H1 (cell line): Measurements from ENCODE around the gene PHLDB3. TPM values are rescaled to one million over a fixed set of nuclear protein-coding genes. Genes with fewer than 3 reads are reported as not detected.

Experiments used
- CTCF ChIA-PET: fragments of 300-600 bp; sonication (Branson Sonifier 250); formaldehyde crosslinking; loops from one replicate; lab custom pipeline; 2021; ENCODE audit not compliant: partially characterized antibody; lab: Charles Lee
- POLR2A ChIA-PET: fragments of 300-600 bp; sonication (Branson Sonifier 250); formaldehyde crosslinking; loops from one replicate; lab custom pipeline; 2021; ENCODE audit warnings: inconsistent platforms; ENCODE audit not compliant: partially characterized antibody; lab: Charles Lee
- DNase-seq, 2 experiments: peaks; one replicate each; pipeline versions ENCODE4 v3.0.0 to v3.0.0-alpha.2; 2010 to 2022; ENCODE audit warnings: low spot score in 2 of 2, low read depth in 1 of 2, mixed read lengths in 1 of 2
- FAIRE-seq: peaks from 2 replicates; lab custom pipeline; 2011; peaks lifted over from hg19 to GRCh38; lab: Jason Lieb, UNC
- H2AFZ ChIP-seq: 2 replicates; pipeline ENCODE4 v1.8.1; 2012; ENCODE audit warnings: low read length, inconsistent platforms
- H2AK5ac ChIP-seq: 2 replicates; pipeline ENCODE4 v1.6.1; 2013; ENCODE audit warnings: low read depth, low read length
- H2BK120ac ChIP-seq: replicated peaks from 2 replicates; pipeline ENCODE3; 2013; ENCODE audit warnings: low read depth, low read length, inconsistent platforms
- H2BK12ac ChIP-seq: 2 replicates; pipeline ENCODE4 v1.6.1; 2013; ENCODE audit warnings: low read depth, low read length
- H2BK15ac ChIP-seq: 2 replicates; pipeline ENCODE4 v1.6.1; 2013; ENCODE audit warnings: low read length
- H2BK20ac ChIP-seq: 2 replicates; pipeline ENCODE4 v1.6.1; 2013; ENCODE audit warnings: low read length
- H2BK5ac ChIP-seq: 2 replicates; pipeline ENCODE4 v1.6.1; 2013; ENCODE audit warnings: low read depth, low read length
- H3K14ac ChIP-seq: 2 replicates; pipeline ENCODE4 v1.6.1; 2013; ENCODE audit warnings: inconsistent platforms; ENCODE audit not compliant: insufficient read length
- H3K18ac ChIP-seq: 2 replicates; pipeline ENCODE4 v1.6.1; 2013; ENCODE audit warnings: low read length; ENCODE audit errors: extremely low read depth
- H3K23ac ChIP-seq: 2 replicates; pipeline ENCODE4 v1.6.1; 2013; ENCODE audit warnings: inconsistent platforms; ENCODE audit not compliant: insufficient read length
- H3K23me2 ChIP-seq: 2 replicates; pipeline ENCODE4 v1.6.1; 2013; ENCODE audit warnings: low read depth, low read length
- H3K27ac ChIP-seq: 2 replicates; pipeline ENCODE4 v1.6.1; 2011; ENCODE audit warnings: low read depth, low read length, inconsistent platforms
- H3K27me3 ChIP-seq, 4 experiments: replicated peaks in 1 of 4; 1 replicate in 1 of 4; 2 replicates in 3 of 4; pipeline versions ENCODE4 v1.6.1 to v1.8.1; 2011 to 2013; ENCODE audit warnings: low read length in 3 of 4, mild to moderate bottlenecking in 3 of 4, inconsistent platforms in 2 of 4, mixed read lengths in 2 of 4, moderate library complexity in 1 of 4; ENCODE audit not compliant: control insufficient read depth in 3 of 4, insufficient read depth in 3 of 4; ENCODE audit errors: extremely low read depth in 1 of 4
- H3K36me3 ChIP-seq, 4 experiments: 2 replicates each; pipeline versions ENCODE4 v1.6.1 to v1.8.1; 2011 to 2013; ENCODE audit warnings: mild to moderate bottlenecking in 4 of 4, low read length in 3 of 4, moderate library complexity in 2 of 4, control low read depth in 1 of 4, inconsistent platforms in 1 of 4; ENCODE audit not compliant: insufficient read depth in 4 of 4, control insufficient read depth in 2 of 4
- H3K4ac ChIP-seq: replicated peaks from 2 replicates; pipeline ENCODE3; 2013; ENCODE audit warnings: low read length, low read depth, mixed read lengths, inconsistent platforms; ENCODE audit not compliant: insufficient read length
- H3K4me1 ChIP-seq, 4 experiments: replicated peaks in 1 of 4; 1 replicate in 1 of 4; 2 replicates in 3 of 4; pipeline versions ENCODE4 v1.6.1 to v1.8.1; 2011 to 2013; ENCODE audit warnings: low read length in 3 of 4, inconsistent platforms in 2 of 4, mixed read lengths in 1 of 4; ENCODE audit not compliant: insufficient read depth in 4 of 4, control insufficient read depth in 3 of 4
- H3K4me2 ChIP-seq, 2 experiments: 2 replicates each; pipeline versions ENCODE4 v1.6.1 to v1.8.1; 2011 to 2013; ENCODE audit warnings: low read depth in 2 of 2, low read length in 2 of 2, control low read depth in 1 of 2, inconsistent platforms in 1 of 2, mild to moderate bottlenecking in 1 of 2; ENCODE audit not compliant: insufficient read depth in 1 of 2
- H3K4me3 ChIP-seq, 4 experiments: fragments of 200-600, 300-600 bp in 1 of 4; sonication (generic), shearing (Covaris generic), sonication (Bioruptor Twin) in 1 of 4; 2 replicates each; pipeline versions ENCODE4 v1.5.1 to v1.8.1; 2011 to 2016; ENCODE audit warnings: low read length in 4 of 4, low read depth in 3 of 4, control low read depth in 2 of 4, inconsistent platforms in 2 of 4, mild to moderate bottlenecking in 2 of 4, mixed read lengths in 1 of 4, moderate library complexity in 1 of 4; ENCODE audit not compliant: insufficient read depth in 2 of 4; ENCODE audit errors: extremely low read depth in 1 of 4
- H3K56ac ChIP-seq: replicated peaks from 2 replicates; pipeline ENCODE3; 2013; ENCODE audit warnings: low read depth, mild to moderate bottlenecking, mixed read lengths, low read length, inconsistent platforms; ENCODE audit not compliant: insufficient read length
- H3K79me1 ChIP-seq: 2 replicates; pipeline ENCODE4 v1.6.1; 2013; ENCODE audit warnings: low read depth, low read length, control low read depth
- H3K79me2 ChIP-seq, 2 experiments: 2 replicates each; pipeline versions ENCODE4 v1.6.1 to v1.8.1; 2012 to 2013; ENCODE audit warnings: low read length in 2 of 2, mild to moderate bottlenecking in 2 of 2, inconsistent platforms in 1 of 2; ENCODE audit not compliant: insufficient read depth in 2 of 2, control insufficient read depth in 1 of 2
- H3K9ac ChIP-seq, 4 experiments: replicated peaks in 1 of 4; 1 replicate in 1 of 4; 2 replicates in 3 of 4; pipeline versions ENCODE4 v1.6.1 to v1.8.1; 2011 to 2013; ENCODE audit warnings: low read depth in 3 of 4, low read length in 3 of 4, control low read depth in 2 of 4, mild to moderate bottlenecking in 2 of 4, moderate library complexity in 2 of 4, inconsistent platforms in 1 of 4; ENCODE audit errors: extremely low read depth in 1 of 4
- H3K9me3 ChIP-seq, 2 experiments: 2 replicates each; pipeline versions ENCODE4 v1.6.1 to v1.8.1; 2012 to 2013; ENCODE audit warnings: mild to moderate bottlenecking in 2 of 2, moderate library complexity in 2 of 2, control low read depth in 1 of 2, inconsistent platforms in 1 of 2, low read depth in 1 of 2, low read length in 1 of 2, mixed read lengths in 1 of 2; ENCODE audit not compliant: insufficient read depth in 2 of 2
- H4K20me1 ChIP-seq, 2 experiments: replicated peaks in 1 of 2; 2 replicates each; pipeline versions ENCODE3 to v1.8.1; 2011 to 2013; ENCODE audit warnings: inconsistent platforms in 2 of 2, low read length in 2 of 2, mild to moderate bottlenecking in 1 of 2; ENCODE audit not compliant: insufficient read depth in 2 of 2, control insufficient read depth in 1 of 2
- H4K5ac ChIP-seq: 2 replicates; pipeline ENCODE4 v1.6.1; 2013; ENCODE audit warnings: low read length, low read depth, mixed read lengths, inconsistent platforms; ENCODE audit not compliant: insufficient read length
- H4K8ac ChIP-seq: 2 replicates; pipeline ENCODE4 v1.8.0; 2013; ENCODE audit warnings: mild to moderate bottlenecking, moderate library complexity, low read length, inconsistent platforms; ENCODE audit not compliant: insufficient read depth; ENCODE audit errors: extremely low read depth
- H4K91ac ChIP-seq: replicated peaks from 2 replicates; pipeline ENCODE3; 2013; ENCODE audit warnings: low read length, mixed read lengths, inconsistent platforms; ENCODE audit not compliant: insufficient read length
- CHD1 ChIP-seq: IDR thresholded peaks from 2 replicates; pipeline ENCODE4 v1.6.1; 2012; ENCODE audit warnings: low read depth, low read length, improper control_type of control experiment
- GABPA ChIP-seq: IDR thresholded peaks from 2 replicates; pipeline ENCODE4 v1.6.1; 2011; ENCODE audit warnings: mild to moderate bottlenecking, low read length, moderate library complexity, borderline replicate concordance; ENCODE audit not compliant: insufficient read depth
- POLR2AphosphoS5 ChIP-seq: IDR thresholded peaks from 2 replicates; pipeline ENCODE4 v1.6.1; 2011; ENCODE audit warnings: low read depth, low read length
- SIRT6 ChIP-seq: IDR thresholded peaks from one replicate; pipeline ENCODE4 v1.7.1; 2012; ENCODE audit warnings: low read length, inconsistent platforms
- SP2 ChIP-seq: IDR thresholded peaks from 2 replicates; pipeline ENCODE4 v1.6.1; 2012; ENCODE audit warnings: mild to moderate bottlenecking, low read length, inconsistent platforms
- SRF ChIP-seq: IDR thresholded peaks from 2 replicates; pipeline ENCODE4 v1.6.1; 2011; ENCODE audit warnings: mild to moderate bottlenecking, low read depth, low read length, moderate library complexity
- TAF1 ChIP-seq: IDR thresholded peaks from 2 replicates; pipeline ENCODE4 v1.6.1; 2011; ENCODE audit warnings: mild to moderate bottlenecking, low read depth, low read length
- ZNF274 ChIP-seq: IDR thresholded peaks from 2 replicates; pipeline ENCODE4 v1.7.0; 2012; ENCODE audit warnings: low read length, borderline replicate concordance; ENCODE audit errors: extremely low read depth
- WGBS, 2 experiments: shearing (Covaris generic) in 1 of 2; methylation state at CpG; one replicate each; pipeline versions ENCODE4 v1.1.6 to v1.1.7; 2013 to 2015; ENCODE audit warnings: low lambda C conversion rate in 2 of 2, mixed read lengths in 2 of 2, inconsistent platforms in 1 of 2, low coverage in 1 of 2, missing lambda C conversion rate in 1 of 2; ENCODE audit not compliant: insufficient replicate concordance in 2 of 2, insufficient coverage in 1 of 2, insufficient read length in 1 of 2; ENCODE audit errors: extremely low coverage in 1 of 2, missing lambda C conversion rate in 1 of 2; 5-methylcytosine and 5-hydroxymethylcytosine counted together
- polyA plus RNA-seq, 7 experiments: library from polyadenylated mRNA; depleted of rRNA in 3 of 7; stranded (reverse) in 5 of 7; unstranded in 2 of 7; fragments of >200 nt in 5 of 7; fragments of 200-250 nt in 2 of 7; gene quantifications; 1 replicate in 5 of 7; 2 replicates in 1 of 7; 4 replicates in 1 of 7; pipeline versions ENCODE4 v1.2.1 to v1.2.3, GENCODE V29; 2011 to 2013; ENCODE audit warnings: missing spikeins in 2 of 7, mixed read lengths in 2 of 7
- total RNA-seq: library from RNA; stranded (reverse); fragmentation: NEBNext Ultra II Directional; extraction: Animal tissue kit (Norgen Biotek cat#: 25700); gene quantifications from 2 replicates; pipeline ENCODE4 v1.2.1, GENCODE V29; 2021
- TF ChIP-seq, protein P1 (sequence below): IDR thresholded peaks from 2 replicates; pipeline ENCODE4 v1.6.1; 2011; ENCODE audit warnings: low read length, improper control_type of control experiment
- TF ChIP-seq, protein P2 (sequence below), 3 experiments: IDR thresholded peaks; 1 replicate in 2 of 3; 2 replicates in 1 of 3; pipeline versions ENCODE4 v1.5.1 to v1.6.1; 2011; ENCODE audit warnings: low read length in 3 of 3, mild to moderate bottlenecking in 3 of 3, inconsistent platforms in 2 of 3, low read depth in 1 of 3, moderate library complexity in 1 of 3; ENCODE audit not compliant: insufficient read depth in 1 of 3; ENCODE audit errors: control extremely low read depth in 1 of 3

Gene PHLDB3
- total and polyA plus RNA-seq, 2 of the 8 experiments (the other 6 are each of a cell fraction or from before 2014, with no cell fraction given), result 4.0 to 8.5 TPM

DNA sequence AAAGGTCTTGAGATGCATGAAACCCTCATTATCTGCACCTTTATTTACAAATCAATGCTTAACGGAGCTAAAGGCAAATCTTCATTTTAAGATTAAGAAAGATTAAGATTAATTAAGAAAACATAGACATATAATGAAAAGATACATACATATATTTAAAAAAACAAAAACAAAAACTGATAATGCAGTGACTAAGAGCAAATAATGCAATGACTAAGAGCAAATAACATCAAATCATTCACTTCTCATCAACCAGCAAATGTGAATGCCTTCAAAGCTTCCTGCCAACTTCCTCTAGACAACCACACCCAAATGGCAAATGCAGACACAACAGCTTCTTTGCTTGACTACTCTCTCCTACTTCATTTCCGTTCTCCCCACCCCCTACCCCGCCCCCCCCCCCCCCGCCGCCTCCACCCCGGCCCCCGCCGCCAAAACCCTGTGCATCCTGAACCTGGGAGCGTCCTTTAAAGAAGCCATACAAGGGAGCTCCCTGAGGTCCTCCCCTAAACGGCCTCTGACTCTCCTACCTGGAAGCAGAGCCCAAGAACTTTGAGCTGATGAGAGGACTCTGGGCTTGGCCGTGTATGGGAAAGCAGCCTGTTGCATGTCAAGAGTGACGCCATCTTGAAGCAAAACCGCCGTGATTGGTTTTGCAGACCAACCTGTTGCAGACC, 65.4 kb downstream of the PHLDB3 start:
- FAIRE-seq, result no peak
- H3K9ac ChIP-seq, result no peak overlapping the region
- H3K4ac ChIP-seq, result no peak overlapping the region
- no peaks in the 10 kb centered on the region for H3K79me2 ChIP-seq
- H3K9me3 ChIP-seq, result no peaks in the 10 kb centered on the region
- no peak overlapping the region for H2BK20ac ChIP-seq
- H3K27ac ChIP-seq, result no peak overlapping the region
- H3K79me1 ChIP-seq, result no peaks in the 10 kb centered on the region
- no peak overlapping the region for H3K4me3 ChIP-seq
- 77% methylated on average over 14 of the region's 14 CpGs; no CpG with 5 or more reads in 1 of the 2 experiments for WGBS, 2 experiments
- no peak overlapping the region for H2AFZ ChIP-seq
- no peaks in the 10 kb centered on the region for H3K36me3 ChIP-seq
- H4K5ac ChIP-seq, result no peak overlapping the region
- no peak overlapping the region for H2BK12ac ChIP-seq
- no peak overlapping the region for H4K91ac ChIP-seq
- H3K18ac ChIP-seq, result no peak overlapping the region
- no peak overlapping the region for H3K56ac ChIP-seq
- no peak overlapping the region for H2BK5ac ChIP-seq
- H3K4me2 ChIP-seq, result no peak overlapping the region
- H2BK120ac ChIP-seq, result no peak overlapping the region
- ChIA-PET CTCF (interaction anchor here (0.5 to 3.0 kb wide), 5 partner anchors 8 to 81 kb away, joined by 3 to 12 read pairs (median 7); no protein-coding TSS in a partner anchor), POLR2A (no interaction called here)
- no peaks in the 10 kb centered on the region for H4K20me1 ChIP-seq
- H3K23ac ChIP-seq, result no peak overlapping the region
- H3K14ac ChIP-seq, result no peak overlapping the region
- H2BK15ac ChIP-seq, result no peak overlapping the region
- no peaks in the 10 kb centered on the region for H3K23me2 ChIP-seq
- H2AK5ac ChIP-seq, result no peak overlapping the region
- no peaks in the 10 kb centered on the region for H3K27me3 ChIP-seq
- no peak for DNase-seq
- no peak overlapping the region for H4K8ac ChIP-seq
- H3K4me1 ChIP-seq, result no peaks in the 10 kb centered on the region
- TF ChIP-seq SRF, result no peak
- TF ChIP-seq SP2, result no peak
- TF ChIP-seq POLR2AphosphoS5, result no peak
- TF ChIP-seq SIRT6, result no peak
- TF ChIP-seq, protein P1, sequence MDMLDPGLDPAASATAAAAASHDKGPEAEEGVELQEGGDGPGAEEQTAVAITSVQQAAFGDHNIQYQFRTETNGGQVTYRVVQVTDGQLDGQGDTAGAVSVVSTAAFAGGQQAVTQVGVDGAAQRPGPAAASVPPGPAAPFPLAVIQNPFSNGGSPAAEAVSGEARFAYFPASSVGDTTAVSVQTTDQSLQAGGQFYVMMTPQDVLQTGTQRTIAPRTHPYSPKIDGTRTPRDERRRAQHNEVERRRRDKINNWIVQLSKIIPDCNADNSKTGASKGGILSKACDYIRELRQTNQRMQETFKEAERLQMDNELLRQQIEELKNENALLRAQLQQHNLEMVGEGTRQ, result no peak
- TF ChIP-seq, protein P2, sequence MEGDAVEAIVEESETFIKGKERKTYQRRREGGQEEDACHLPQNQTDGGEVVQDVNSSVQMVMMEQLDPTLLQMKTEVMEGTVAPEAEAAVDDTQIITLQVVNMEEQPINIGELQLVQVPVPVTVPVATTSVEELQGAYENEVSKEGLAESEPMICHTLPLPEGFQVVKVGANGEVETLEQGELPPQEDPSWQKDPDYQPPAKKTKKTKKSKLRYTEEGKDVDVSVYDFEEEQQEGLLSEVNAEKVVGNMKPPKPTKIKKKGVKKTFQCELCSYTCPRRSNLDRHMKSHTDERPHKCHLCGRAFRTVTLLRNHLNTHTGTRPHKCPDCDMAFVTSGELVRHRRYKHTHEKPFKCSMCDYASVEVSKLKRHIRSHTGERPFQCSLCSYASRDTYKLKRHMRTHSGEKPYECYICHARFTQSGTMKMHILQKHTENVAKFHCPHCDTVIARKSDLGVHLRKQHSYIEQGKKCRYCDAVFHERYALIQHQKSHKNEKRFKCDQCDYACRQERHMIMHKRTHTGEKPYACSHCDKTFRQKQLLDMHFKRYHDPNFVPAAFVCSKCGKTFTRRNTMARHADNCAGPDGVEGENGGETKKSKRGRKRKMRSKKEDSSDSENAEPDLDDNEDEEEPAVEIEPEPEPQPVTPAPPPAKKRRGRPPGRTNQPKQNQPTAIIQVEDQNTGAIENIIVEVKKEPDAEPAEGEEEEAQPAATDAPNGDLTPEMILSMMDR (IDR thresholded peaks at IDR 0.05; ENCODE audit: control extremely low read depth in 1 of 3, insufficient read depth in 1 of 3, low read depth in 1 of 3, low read length in 3 of 3), result no peak
- no peak for TF ChIP-seq CHD1
- TF ChIP-seq TAF1, result no peak
- no peak for TF ChIP-seq ZNF274
- no peak for TF ChIP-seq GABPA
